Aorta (tissue), 5 donors: ENCODE measurements around the gene KIF26B. TPM values are rescaled to one million over a fixed set of nuclear protein-coding genes. Genes with fewer than 3 reads are reported as not detected.
"Not testable (repeated sequence)": the region's sequence is repeated elsewhere in the genome, so short reads cannot be mapped to it uniquely, and the experiment has no call there.

Source experiments
- ATAC-seq: fragments of 200-7000 bp; cut with Tn5 transposase; one replicate; pipeline ENCODE4 v1.9.1; 2022; ENCODE audit warnings: moderate library complexity; ENCODE audit not compliant: low FRiP score
- DNase-seq, 2 donors: peaks; one replicate each; pipeline ENCODE4 v3.0.0-alpha.2; 2020
- H3K27ac ChIP-seq, 2 donors: one replicate each; pipeline ENCODE4 v1.5.1; 2013; ENCODE audit warnings: low read length in 2 of 2, mild to moderate bottlenecking in 2 of 2, moderate library complexity in 2 of 2, control low read depth in 1 of 2, inconsistent platforms in 1 of 2, low read depth in 1 of 2
- H3K27me3 ChIP-seq, 2 donors: one replicate each; pipeline ENCODE4 v1.6.1; 2013; ENCODE audit warnings: control low read depth in 1 of 2, low read length in 1 of 2, mild to moderate bottlenecking in 1 of 2, moderate library complexity in 1 of 2; ENCODE audit not compliant: insufficient read depth in 2 of 2, control insufficient read depth in 1 of 2
- H3K36me3 ChIP-seq, 2 donors: one replicate each; pipeline ENCODE4 v1.6.1; 2013; ENCODE audit warnings: control low read depth in 1 of 2, low read length in 1 of 2, mild to moderate bottlenecking in 1 of 2; ENCODE audit not compliant: insufficient read depth in 2 of 2, control insufficient read depth in 1 of 2
- H3K4me1 ChIP-seq, 2 donors: one replicate each; pipeline ENCODE4 v1.6.1; 2013; ENCODE audit warnings: low read length in 2 of 2, control low read depth in 1 of 2, mild to moderate bottlenecking in 1 of 2, moderate library complexity in 1 of 2; ENCODE audit not compliant: insufficient read depth in 2 of 2, control insufficient read depth in 1 of 2
- H3K4me3 ChIP-seq, 2 donors: one replicate each; pipeline ENCODE4 v1.5.1; 2013; ENCODE audit warnings: low read length in 2 of 2, control low read depth in 1 of 2, mild to moderate bottlenecking in 1 of 2
- H3K9me3 ChIP-seq: one replicate; pipeline ENCODE4 v1.6.1; 2013; ENCODE audit warnings: mild to moderate bottlenecking, low read length; ENCODE audit not compliant: control insufficient read depth
- WGBS, 2 donors: extraction: QIAGEN DNeasy Blood & Tissue Kit; methylation state at CpG; one replicate each; pipeline ENCODE4 v1.1.7; 2013; 5-methylcytosine and 5-hydroxymethylcytosine counted together
- intact Hi-C, 2 donors: fragments of 100-400 bp; cut with DNase I; formaldehyde crosslinking; loops; one replicate each; pipeline versions ENCODE4 v1.14.2 to v1.15.0; 2022
- polyA plus RNA-seq, 2 donors: library from polyadenylated mRNA; stranded (reverse); fragments of 200-250 nt; gene quantifications; one replicate each; pipeline ENCODE4 v1.2.3, GENCODE V29; 2013
- total RNA-seq, 2 donors: library from RNA; stranded (reverse); fragmentation: NEBNext Ultra II Directional; extraction: Animal tissue kit (Norgen Biotek cat#: 25700); gene quantifications; one replicate each; pipeline ENCODE4 v1.2.1, GENCODE V29; 2021
- donor health status: healthy with polysubstance abuse.
- donor health status: Bipolar disorder and iron deficiency.
- donor health status: DM: no; HTN: no; CAD: no.
- donor health status: DM: no; HTN: no; CAD: no.
- donor health status: DM: yes; HTN: yes; CAD: no.

Gene KIF26B
- total and polyA plus RNA-seq, 4 donors, result under 0.01 to 0.58 (median 0.30) TPM

DNA sequence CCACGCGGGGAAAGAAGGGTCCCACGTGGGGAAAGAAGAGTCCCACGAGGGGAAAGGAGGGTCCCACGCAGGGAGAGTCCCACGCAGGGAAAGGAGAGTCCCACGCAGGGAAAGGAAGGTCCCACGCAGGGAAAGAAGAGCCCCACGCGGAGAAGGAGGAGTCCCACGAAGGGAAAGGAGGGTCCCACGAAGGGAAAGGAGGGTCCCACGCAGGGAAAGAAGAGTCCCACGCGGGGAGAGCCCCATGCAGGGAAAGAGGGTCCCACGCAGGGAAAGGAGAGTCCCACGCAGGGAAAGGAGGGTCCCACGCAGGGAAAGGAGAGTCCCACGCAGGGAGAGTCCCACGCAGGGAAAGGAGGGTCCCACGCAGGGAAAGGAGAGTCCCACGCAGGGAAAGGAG is 180.9 kb downstream of the KIF26B start:
- H3K4me3 ChIP-seq, ATAC-seq, H3K36me3 ChIP-seq, H3K9me3 ChIP-seq, DNase-seq, H3K4me1 ChIP-seq, intact Hi-C loops, H3K27ac ChIP-seq, H3K27me3 ChIP-seq: not testable (repeated sequence)
- WGBS, 2 donors, result 83 to 87% methylated on average over 22 of the region's 22 CpGs

DNA sequence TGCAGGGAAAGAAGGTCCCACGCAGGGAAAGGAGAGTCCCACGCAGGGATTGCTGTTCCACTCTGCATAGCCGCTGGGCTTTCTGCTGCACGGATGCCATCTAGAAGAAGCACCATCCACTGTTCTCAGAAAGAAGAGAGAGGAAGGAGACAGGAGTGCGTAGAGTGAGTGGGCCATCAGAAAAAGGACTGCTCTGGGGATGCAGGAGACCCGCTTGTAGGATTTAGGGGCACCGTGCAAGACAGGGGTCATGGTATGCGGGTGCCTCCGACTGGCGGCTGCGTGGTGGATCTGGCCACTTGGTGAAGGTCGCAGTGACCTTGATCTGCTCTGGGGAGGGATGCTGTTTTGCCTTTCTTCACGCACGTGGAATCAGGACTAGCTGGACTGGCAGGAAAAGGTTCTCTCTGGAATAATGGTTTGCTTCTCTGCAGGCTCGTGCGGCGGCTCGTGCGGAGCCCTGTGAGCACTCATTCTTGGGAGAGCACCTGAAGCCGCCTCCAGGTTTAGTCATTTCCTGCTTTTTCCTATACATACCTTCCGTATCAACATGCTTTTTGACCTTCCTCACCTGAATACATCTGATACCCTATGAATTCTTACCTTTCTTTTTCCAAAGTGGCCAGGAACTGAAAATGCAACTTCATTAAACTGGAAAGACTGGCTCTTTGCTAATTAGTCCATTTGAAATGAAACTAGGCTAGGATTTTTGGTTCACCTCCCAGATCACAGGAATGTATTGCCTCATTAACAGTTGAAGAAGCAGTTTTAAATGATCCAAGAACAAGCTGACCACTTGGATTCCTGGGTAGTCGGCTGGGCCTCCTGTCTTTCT is 181.6 kb downstream of the KIF26B start:
- Histone ChIP-seq H3K4me1 (no peaks in the 10 kb centered on the region), H3K4me3 (no peak overlapping the region), H3K27me3 (no peaks in the 10 kb centered on the region), H3K27ac (no peak overlapping the region), H3K36me3 (no peaks in the 10 kb centered on the region), H3K9me3 (no peaks in the 10 kb centered on the region)
- intact Hi-C loops, result no loop called here
- WGBS, 2 donors, result 86% methylated on average over 17 to 22 of the region's 22 CpGs
- ATAC-seq (no peak), DNase-seq (no peak)

DNA sequence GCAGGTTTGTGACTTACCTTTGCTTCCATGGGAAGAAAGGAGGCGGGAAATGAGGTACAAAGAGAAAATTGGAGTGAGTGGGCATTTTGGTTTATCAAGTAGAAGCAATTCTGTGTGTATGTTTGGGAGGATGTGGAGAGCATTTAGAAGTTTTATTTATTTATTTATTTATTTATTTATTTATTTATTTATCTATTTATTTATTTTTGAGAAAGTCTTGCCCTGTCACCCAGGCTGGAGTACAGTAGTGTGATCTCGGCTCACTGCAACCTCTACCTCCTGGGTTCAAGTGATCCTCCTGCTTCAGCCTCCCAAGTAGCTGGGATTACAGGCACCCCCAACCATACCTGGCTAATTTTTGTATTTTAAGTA is 182.2 kb downstream of the KIF26B start:
- 88 to 95% methylated on average over 2 of the region's 2 CpGs for WGBS, 2 donors

DNA sequence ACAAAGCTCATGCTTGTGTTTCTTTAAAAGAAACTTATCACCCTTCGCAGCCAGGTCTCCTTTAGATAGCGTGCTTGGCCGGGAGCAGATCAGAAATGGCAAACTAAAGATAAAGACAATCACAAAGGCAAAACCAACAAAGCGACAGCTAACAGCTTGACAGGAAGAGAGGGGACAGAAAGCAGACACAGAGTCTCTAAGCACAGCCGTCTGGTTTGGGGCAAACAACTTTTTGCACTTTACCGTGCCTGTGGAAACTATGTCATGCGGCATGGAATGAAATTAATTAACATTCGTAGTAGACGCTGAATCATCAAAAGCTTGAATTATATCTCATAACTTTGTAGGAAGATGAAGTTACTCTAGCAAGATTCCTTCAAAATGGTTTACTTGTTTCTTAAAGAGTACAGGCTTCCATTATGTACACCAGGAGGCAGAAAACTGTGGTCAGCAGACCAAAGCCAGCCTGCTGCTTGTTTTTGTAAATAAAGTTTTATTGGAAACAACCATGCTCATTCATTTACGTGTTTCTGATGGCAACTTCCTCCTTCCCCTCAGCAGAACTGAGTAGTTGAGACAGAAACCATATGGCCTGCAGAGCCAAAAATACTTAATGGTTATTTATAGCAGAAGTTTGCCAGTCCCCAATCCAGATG is 183.2 kb downstream of the KIF26B start:
- H3K4me1 ChIP-seq, result no peaks in the 10 kb centered on the region
- H3K9me3 ChIP-seq, result no peaks in the 10 kb centered on the region
- intact Hi-C loops, result no loop called here
- no peak overlapping the region for H3K27ac ChIP-seq
- ATAC-seq (no peak), DNase-seq (no peak)
- WGBS, 2 donors, result 31 to 32% methylated on average over 10 of the region's 10 CpGs
- no peak overlapping the region for H3K4me3 ChIP-seq
- no peaks in the 10 kb centered on the region for H3K27me3 ChIP-seq
- H3K36me3 ChIP-seq, result no peaks in the 10 kb centered on the region

More for the DNA sequence above, 182.2 kb downstream of the KIF26B start:
- H3K9me3 ChIP-seq, H3K27me3 ChIP-seq, intact Hi-C loops, DNase-seq, ATAC-seq, H3K27ac ChIP-seq, H3K36me3 ChIP-seq, H3K4me1 ChIP-seq, H3K4me3 ChIP-seq: not testable (repeated sequence)

DNA sequence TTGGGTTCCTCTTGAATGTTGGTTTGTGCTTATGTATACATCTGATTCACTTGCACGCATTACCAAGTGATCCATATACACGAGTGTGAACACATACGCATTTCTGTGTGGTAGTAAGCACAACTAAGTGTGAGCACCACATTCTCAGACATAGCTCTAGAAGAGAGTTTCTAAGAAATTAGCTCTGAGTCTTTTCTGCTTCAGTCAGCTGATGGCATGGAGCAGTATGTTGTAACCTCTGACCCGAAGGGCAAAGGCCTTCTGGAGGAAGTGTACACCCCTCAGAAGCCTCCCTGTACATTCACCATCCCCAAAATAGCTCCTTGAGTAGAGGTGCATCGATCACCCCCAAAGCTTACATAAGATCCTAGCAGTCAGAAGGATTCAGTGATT is 183.7 kb downstream of the KIF26B start:
- DNase-seq, result no peak
- Histone ChIP-seq H3K27me3 (no peaks in the 10 kb centered on the region), H3K36me3 (no peaks in the 10 kb centered on the region), H3K4me1 (no peaks in the 10 kb centered on the region), H3K9me3 (no peaks in the 10 kb centered on the region), H3K4me3 (no peak overlapping the region), H3K27ac (no peak overlapping the region)
- WGBS, 2 donors, result 64 to 71% methylated on average over 5 of the region's 5 CpGs
- ATAC-seq, result no peak
- intact Hi-C loops, result no loop called here

DNA sequence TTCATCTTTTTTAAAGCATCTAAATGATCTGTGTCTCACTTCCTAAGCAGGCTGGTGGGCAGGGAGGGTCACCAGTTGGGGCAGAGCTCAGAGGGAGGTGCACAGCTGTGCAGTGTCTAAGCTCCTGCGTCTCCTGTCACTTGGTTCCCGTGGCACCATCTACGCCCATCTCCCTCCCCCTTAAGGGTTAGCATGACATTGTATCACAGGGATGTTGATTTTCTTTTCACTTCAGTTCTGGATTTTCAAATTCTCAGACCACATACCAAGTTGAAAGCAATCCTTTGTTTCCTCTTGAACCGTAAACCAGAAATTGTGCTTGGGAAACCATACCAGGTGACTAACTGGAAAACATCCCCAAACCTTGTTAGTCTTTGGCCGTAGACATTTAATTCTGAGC is 187.0 kb downstream of the KIF26B start:
- no peak for ATAC-seq

DNA sequence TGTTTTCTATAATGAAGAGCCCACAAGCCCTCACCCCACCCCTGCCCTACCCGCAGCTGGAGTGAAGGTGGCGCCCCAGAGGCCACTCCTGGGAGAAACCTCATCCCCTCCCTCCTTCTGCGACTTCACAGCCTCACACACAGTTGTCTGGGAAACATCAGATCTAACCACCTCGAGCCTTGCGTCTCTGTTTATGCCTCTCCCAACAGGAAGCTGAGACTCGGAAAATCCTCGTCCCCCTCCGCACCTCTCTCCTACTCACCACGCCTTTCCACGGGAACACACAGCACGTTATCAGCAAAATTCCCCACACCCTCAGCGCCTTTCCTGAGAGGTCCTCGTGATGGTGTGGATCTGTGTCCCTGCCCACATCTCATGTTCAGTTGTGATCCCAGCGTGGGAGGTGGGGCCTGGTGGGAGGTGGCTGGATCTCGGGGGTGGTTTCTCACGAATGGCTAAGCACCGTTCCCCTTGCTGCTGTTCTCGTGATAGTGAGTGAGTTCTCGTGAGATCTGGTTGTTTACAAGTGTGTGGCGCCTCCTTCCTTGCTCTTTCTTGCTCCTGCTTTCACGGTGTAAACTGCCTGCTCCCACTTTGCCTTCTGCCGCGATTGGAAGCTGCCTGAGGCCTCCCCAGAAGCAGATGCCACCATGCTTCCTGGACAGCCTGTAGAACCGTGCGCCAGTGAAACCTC is 190.6 kb downstream of the KIF26B start:
- H3K36me3 ChIP-seq, result no peaks in the 10 kb centered on the region
- WGBS, 2 donors, result 72% methylated on average over 25 of the region's 25 CpGs
- H3K4me1 ChIP-seq, result no peaks in the 10 kb centered on the region
- no peaks in the 10 kb centered on the region for H3K9me3 ChIP-seq
- DNase-seq (no peak), ATAC-seq (no peak)
- intact Hi-C loops, result no loop called here
- H3K27me3 ChIP-seq, result no peaks in the 10 kb centered on the region
- no peak overlapping the region for H3K27ac ChIP-seq
- H3K4me3 ChIP-seq, result no peak overlapping the region

More for the DNA sequence above, 187.0 kb downstream of the KIF26B start:
- no peaks in the 10 kb centered on the region for H3K9me3 ChIP-seq
- no peak overlapping the region for H3K4me3 ChIP-seq
- WGBS, 2 donors, result 62 to 74% methylated on average over 5 of the region's 5 CpGs
- H3K36me3 ChIP-seq, result no peaks in the 10 kb centered on the region
- no peak overlapping the region for H3K27ac ChIP-seq
- no peaks in the 10 kb centered on the region for H3K4me1 ChIP-seq
- intact Hi-C loops, result no loop called here
- no peaks in the 10 kb centered on the region for H3K27me3 ChIP-seq
- no peak for DNase-seq

DNA sequence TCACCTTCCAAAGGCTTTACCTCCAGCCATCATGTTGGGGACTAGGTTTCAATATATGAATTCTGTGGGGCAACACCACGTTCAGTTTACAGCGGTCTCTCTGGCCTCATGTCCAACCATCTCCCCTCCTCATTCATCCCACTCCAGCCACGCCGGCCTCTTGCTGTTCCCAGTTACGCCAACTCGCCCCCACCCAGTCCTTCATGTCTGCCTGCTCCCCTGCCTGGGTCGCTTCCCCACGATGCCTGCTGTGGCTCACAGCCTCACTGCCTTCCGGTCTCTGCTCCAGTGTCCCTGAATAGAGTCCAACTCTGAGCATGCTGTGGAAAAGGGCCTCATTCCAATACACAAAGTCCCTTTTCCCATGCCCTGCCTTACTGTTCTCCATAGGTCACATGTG is 193.8 kb downstream of the KIF26B start:
- intact Hi-C loops, result no loop called here
- Histone ChIP-seq H3K9me3 (no peaks in the 10 kb centered on the region), H3K4me1 (no peaks in the 10 kb centered on the region), H3K27ac (no peak overlapping the region), H3K27me3 (no peaks in the 10 kb centered on the region), H3K4me3 (no peak overlapping the region), H3K36me3 (no peaks in the 10 kb centered on the region)
- ATAC-seq (no peak), DNase-seq (no peak)
- 89 to 90% methylated on average over 9 of the region's 9 CpGs for WGBS, 2 donors
